ENCODE data around the gene ZFR. TPM values are rescaled to one million over a fixed set of nuclear protein-coding genes. Genes with fewer than 3 reads are reported as not detected.

ZFR gene
- total and polyA plus RNA-seq, 2 donors from 2014 or later, result 25.7 to 65.2 TPM

DNA sequence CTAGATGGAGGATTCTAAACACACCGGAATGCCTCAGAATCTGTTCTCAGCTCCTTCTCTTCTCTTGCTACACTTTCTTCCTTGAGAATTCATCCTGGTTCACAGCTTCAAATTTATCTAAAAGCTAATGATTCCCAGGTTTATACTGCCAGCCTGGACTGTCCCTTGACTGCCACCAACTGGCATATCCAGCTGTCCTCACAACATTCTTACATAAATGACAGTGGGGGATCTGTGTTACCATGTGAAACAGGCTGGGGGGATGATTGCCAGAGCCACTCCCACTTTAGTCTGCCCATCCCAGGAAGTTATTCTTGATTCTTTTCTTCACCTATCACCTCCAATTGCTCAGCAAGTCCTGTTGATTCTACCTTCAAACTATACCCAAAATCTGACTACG, 27.2 kb upstream of the ZFR start:
- Histone ChIP-seq H3K27ac (ENCODE audit: low read depth in 2 of 2, low read length in 2 of 2) (no peak overlapping the region), H3K27me3 (ENCODE audit: control insufficient read depth, insufficient read depth, low read length) (no peaks in the 10 kb centered on the region), H3K9me3 (ENCODE audit: control insufficient read depth in 2 of 3, insufficient read depth in 1 of 3, low read length in 3 of 3) (no peaks in the 10 kb centered on the region), H3K4me3 (ENCODE audit: low read length in 3 of 3) (no peak overlapping the region), H3K9ac (ENCODE audit: low read length in 3 of 3) (no peak overlapping the region), H3K36me3 (ENCODE audit: control insufficient read depth in 2 of 3, insufficient read depth in 3 of 3, low read length in 3 of 3) (no peaks in the 10 kb centered on the region), H3K4me1 (ENCODE audit: control insufficient read depth in 2 of 3, insufficient read depth in 2 of 3, low read depth in 1 of 3, low read length in 3 of 3) (peaks cover 0 to 7% (median 4%) of the 10 kb centered on the region in 3 donors)
- FAIRE-seq (no peak), DNase-seq (peak in 3 of 5 donors; percentile 15 to 42 (median 35))
- intact Hi-C loops (cut with DNase I), result no loop called here
- TF ChIP-seq CTCF (IDR thresholded peaks at IDR 0.05; ENCODE audit: borderline replicate concordance, extremely low read depth, insufficient read depth), result peak; percentile 9

GRCh38 chr5:32465076-32465475, 20.5 kb upstream of the ZFR start:
- Histone ChIP-seq H3K9ac (ENCODE audit: low read length in 3 of 3) (no peak overlapping the region), H3K27ac (ENCODE audit: low read depth in 2 of 2, low read length in 2 of 2) (no peak overlapping the region), H3K4me3 (ENCODE audit: low read length in 3 of 3) (no peak overlapping the region), H3K9me3 (ENCODE audit: control insufficient read depth in 2 of 3, insufficient read depth in 1 of 3, low read length in 3 of 3) (no peaks in the 10 kb centered on the region), H3K4me1 (ENCODE audit: control insufficient read depth in 2 of 3, insufficient read depth in 2 of 3, low read depth in 1 of 3, low read length in 3 of 3) (no peaks in the 10 kb centered on the region), H3K27me3 (ENCODE audit: control insufficient read depth, insufficient read depth, low read length) (no peaks in the 10 kb centered on the region), H3K36me3 (ENCODE audit: control insufficient read depth in 2 of 3, insufficient read depth in 3 of 3, low read length in 3 of 3) (no peaks in the 10 kb centered on the region)
- intact Hi-C loops (cut with DNase I), result no loop called here
- DNase-seq (no peak), FAIRE-seq (no peak)
- no peak for TF ChIP-seq CTCF (IDR thresholded peaks at IDR 0.05; ENCODE audit: borderline replicate concordance, extremely low read depth, insufficient read depth)

DNA sequence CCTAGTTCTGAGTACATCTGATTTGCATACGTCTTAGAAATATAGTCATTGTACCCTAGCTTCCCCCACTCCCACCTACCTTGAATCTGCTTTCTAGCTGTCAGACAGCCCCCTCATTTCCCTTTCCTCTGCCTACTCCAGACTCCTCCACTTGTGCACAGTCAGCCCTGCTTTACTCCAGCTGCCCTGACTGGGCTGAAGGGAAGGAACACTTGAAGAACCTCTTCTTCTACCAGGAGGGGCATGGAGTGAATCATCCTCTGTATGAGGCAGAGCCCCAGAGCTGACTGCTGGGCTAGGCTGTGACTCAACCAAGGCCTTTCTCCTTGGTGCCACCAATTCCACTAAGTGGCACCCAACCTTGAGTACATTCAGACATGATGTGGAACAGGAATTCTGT, 18.1 kb upstream of the ZFR start:
- Histone ChIP-seq H3K9me3 (ENCODE audit: control insufficient read depth in 2 of 3, insufficient read depth in 1 of 3, low read length in 3 of 3) (peaks cover 0 to 3% (median 0%) of the 10 kb centered on the region in 3 donors), H3K4me1 (ENCODE audit: control insufficient read depth in 2 of 3, insufficient read depth in 2 of 3, low read depth in 1 of 3, low read length in 3 of 3) (no peaks in the 10 kb centered on the region), H3K27ac (ENCODE audit: low read depth in 2 of 2, low read length in 2 of 2) (no peak overlapping the region), H3K4me3 (ENCODE audit: low read length in 3 of 3) (no peak overlapping the region), H3K27me3 (ENCODE audit: control insufficient read depth, insufficient read depth, low read length) (no peaks in the 10 kb centered on the region), H3K9ac (ENCODE audit: low read length in 3 of 3) (no peak overlapping the region), H3K36me3 (ENCODE audit: control insufficient read depth in 2 of 3, insufficient read depth in 3 of 3, low read length in 3 of 3) (no peaks in the 10 kb centered on the region)
- DNase-seq (no peak), FAIRE-seq (no peak)
- no peak for TF ChIP-seq CTCF (IDR thresholded peaks at IDR 0.05; ENCODE audit: borderline replicate concordance, extremely low read depth, insufficient read depth)
- intact Hi-C loops (cut with DNase I), result no loop called here

Measured in kidney (tissue), 14 donors.